DOHH2 (cell line): ENCODE measurements around the gene SUPT6H.

Source experiments
- H3F3A ChIP-seq: fragments of 200-600 bp; sonication (generic), shearing (Covaris generic); 2 replicates; pipeline ENCODE4 v1.6.0; 2016; ENCODE audit warnings: antibody characterized with exemption, mild to moderate bottlenecking; ENCODE audit not compliant: control insufficient read depth, insufficient read depth
- H3K27ac ChIP-seq: fragments of 200-600 bp; sonication (generic); 2 replicates; pipeline ENCODE4 v1.5.1; 2014; ENCODE audit warnings: low read depth, mild to moderate bottlenecking, low read length, moderate library complexity
- H3K27me3 ChIP-seq: fragments of 200-600 bp; sonication (generic); 2 replicates; pipeline ENCODE4 v1.6.1; 2014; ENCODE audit warnings: mild to moderate bottlenecking, low read length, mixed read lengths; ENCODE audit not compliant: control insufficient read depth
- H3K36me3 ChIP-seq: fragments of 200-600 bp; sonication (generic); 2 replicates; pipeline ENCODE4 v1.6.1; 2014; ENCODE audit warnings: mild to moderate bottlenecking, low read length, moderate library complexity, mixed read lengths; ENCODE audit not compliant: control insufficient read depth
- H3K4me1 ChIP-seq: fragments of 200-600 bp; sonication (generic); 2 replicates; pipeline ENCODE4 v1.6.1; 2014; ENCODE audit warnings: mild to moderate bottlenecking, low read length, mixed read lengths; ENCODE audit not compliant: control insufficient read depth
- H3K4me2 ChIP-seq: fragments of 200-600 bp; sonication (generic); 2 replicates; pipeline ENCODE4 v1.6.0; 2014; ENCODE audit warnings: mild to moderate bottlenecking, low read length, moderate library complexity
- H3K4me3 ChIP-seq: fragments of 200-600 bp; sonication (generic); 2 replicates; pipeline ENCODE4 v1.5.1; 2014; ENCODE audit warnings: mild to moderate bottlenecking, low read length, mixed read lengths
- H3K79me2 ChIP-seq: fragments of 200-600 bp; sonication (generic); 2 replicates; pipeline ENCODE4 v1.6.1; 2014; ENCODE audit warnings: mild to moderate bottlenecking, low read length, mixed read lengths; ENCODE audit not compliant: control insufficient read depth
- H3K9me2 ChIP-seq: fragments of 200-600 bp; sonication (generic); replicated peaks from 2 replicates; pipeline ENCODE4 v1.6.1; 2014; ENCODE audit warnings: mild to moderate bottlenecking, low read length, mixed read lengths; ENCODE audit not compliant: control insufficient read depth
- H3K9me3 ChIP-seq: fragments of 200-600 bp; sonication (generic); 2 replicates; pipeline ENCODE4 v1.6.1; 2014; ENCODE audit warnings: antibody characterized with exemption, low read length, mixed read lengths; ENCODE audit not compliant: control insufficient read depth, insufficient read depth
- H4K20me1 ChIP-seq: fragments of 200-600 bp; sonication (generic); 2 replicates; pipeline ENCODE4 v1.6.0; 2014; ENCODE audit warnings: low read depth, mild to moderate bottlenecking, antibody characterized with exemption, low read length, moderate library complexity; ENCODE audit not compliant: control insufficient read depth, insufficient read depth
- EZH2phosphoT487 ChIP-seq: fragments of 200-600 bp; sonication (generic); IDR thresholded peaks from 2 replicates; pipeline ENCODE4 v1.6.1; 2017; ENCODE audit warnings: borderline replicate concordance, mild to moderate bottlenecking, antibody characterized with exemption, low read length, moderate library complexity, mixed read lengths
- TF ChIP-seq, protein P1 (sequence below): fragments of 200-600 bp; sonication (generic); IDR thresholded peaks from one replicate; pipeline ENCODE4 v1.5.1; 2014; ENCODE audit warnings: antibody characterized with exemption, mild to moderate bottlenecking, low read depth, low read length; ENCODE audit not compliant: poor library complexity, severe bottlenecking

Gene SUPT6H

DNA sequence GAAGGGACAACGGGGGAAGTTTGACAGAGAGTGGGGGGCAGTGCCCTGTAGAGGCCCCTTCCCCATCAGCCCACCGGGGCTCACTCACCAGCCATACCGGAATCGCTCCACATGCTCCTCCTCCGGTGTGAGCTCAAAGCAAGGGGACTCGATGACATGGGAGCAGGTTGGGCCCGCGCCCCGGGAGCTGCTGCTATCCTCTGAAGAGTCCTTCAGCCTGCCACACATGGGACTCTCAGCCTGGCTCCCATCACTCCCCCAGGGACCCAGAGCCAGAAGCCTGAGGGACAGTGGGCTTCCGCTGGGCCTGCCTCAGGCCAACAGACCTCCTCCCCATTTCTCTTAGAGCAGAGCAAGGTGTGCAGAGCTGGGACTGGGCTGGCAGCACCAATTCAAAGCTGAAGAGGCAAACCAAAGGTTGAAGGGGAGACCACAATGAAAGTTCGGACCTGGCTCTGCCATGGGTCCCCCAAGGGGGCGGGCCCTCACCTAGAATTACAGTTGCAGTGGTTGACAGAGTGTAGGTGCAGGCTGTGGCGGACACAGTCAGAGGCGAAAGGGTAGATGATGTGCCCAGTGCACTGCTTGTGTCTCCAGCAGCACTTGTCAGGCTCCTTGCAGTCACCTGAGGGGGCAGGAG, 42.3 kb downstream of the SUPT6H start:
- Histone ChIP-seq H3K4me1 (no peaks in the 10 kb centered on the region), H3K9me3 (no peaks in the 10 kb centered on the region), H4K20me1 (no peaks in the 10 kb centered on the region), H3K27me3 (no peaks in the 10 kb centered on the region), H3K9me2 (no peaks in the 10 kb centered on the region), H3K4me2 (no peak overlapping the region), H3K79me2 (no peaks in the 10 kb centered on the region), H3F3A (peaks cover 10% of the 10 kb centered on the region), H3K27ac (no peak overlapping the region), H3K4me3 (no peak overlapping the region), H3K36me3 (peaks cover 57% of the 10 kb centered on the region)
- TF ChIP-seq, protein P1, sequence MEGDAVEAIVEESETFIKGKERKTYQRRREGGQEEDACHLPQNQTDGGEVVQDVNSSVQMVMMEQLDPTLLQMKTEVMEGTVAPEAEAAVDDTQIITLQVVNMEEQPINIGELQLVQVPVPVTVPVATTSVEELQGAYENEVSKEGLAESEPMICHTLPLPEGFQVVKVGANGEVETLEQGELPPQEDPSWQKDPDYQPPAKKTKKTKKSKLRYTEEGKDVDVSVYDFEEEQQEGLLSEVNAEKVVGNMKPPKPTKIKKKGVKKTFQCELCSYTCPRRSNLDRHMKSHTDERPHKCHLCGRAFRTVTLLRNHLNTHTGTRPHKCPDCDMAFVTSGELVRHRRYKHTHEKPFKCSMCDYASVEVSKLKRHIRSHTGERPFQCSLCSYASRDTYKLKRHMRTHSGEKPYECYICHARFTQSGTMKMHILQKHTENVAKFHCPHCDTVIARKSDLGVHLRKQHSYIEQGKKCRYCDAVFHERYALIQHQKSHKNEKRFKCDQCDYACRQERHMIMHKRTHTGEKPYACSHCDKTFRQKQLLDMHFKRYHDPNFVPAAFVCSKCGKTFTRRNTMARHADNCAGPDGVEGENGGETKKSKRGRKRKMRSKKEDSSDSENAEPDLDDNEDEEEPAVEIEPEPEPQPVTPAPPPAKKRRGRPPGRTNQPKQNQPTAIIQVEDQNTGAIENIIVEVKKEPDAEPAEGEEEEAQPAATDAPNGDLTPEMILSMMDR = no peak
- no peak for TF ChIP-seq EZH2phosphoT487

DNA sequence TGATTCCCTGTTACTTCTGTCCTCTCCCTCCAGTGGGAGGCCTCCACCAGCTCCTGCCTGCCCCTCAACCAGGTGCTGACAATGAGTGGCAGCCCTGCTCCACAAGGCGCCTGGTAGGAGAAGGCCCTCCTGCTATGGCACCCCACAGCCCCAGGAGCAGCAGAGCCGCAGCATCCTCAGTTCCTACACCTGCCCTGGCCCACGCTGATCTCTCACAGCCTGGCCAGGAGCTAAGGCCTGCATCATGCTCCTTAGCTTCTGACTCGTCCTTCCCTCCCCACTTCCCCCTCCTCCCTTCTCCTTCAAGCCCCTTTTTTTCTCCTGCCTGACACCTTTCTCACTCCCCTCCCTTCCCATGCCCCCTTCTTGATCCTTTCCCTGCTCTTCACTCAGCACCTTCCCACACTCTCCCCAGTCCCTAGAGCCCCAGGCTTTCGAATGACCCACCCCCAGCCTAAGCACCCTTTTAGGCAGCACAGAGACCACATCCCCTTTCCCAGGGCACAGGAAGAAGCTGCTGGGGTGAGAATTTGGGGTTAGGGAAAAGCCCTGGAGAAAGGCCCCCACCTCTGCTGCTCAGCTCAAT, 43.2 kb downstream of the SUPT6H start:
- H3K27me3 ChIP-seq = no peaks in the 10 kb centered on the region
- H3K27ac ChIP-seq = no peak overlapping the region
- no peaks in the 10 kb centered on the region for H4K20me1 ChIP-seq
- H3K36me3 ChIP-seq = peaks cover 49% of the 10 kb centered on the region
- peaks cover 10% of the 10 kb centered on the region for H3F3A ChIP-seq
- H3K4me3 ChIP-seq = no peak overlapping the region
- 0 out of 2 replicates have a peak, but pooled peaks cover 4% of the 10 kb centered on the region for H3K79me2 ChIP-seq
- H3K4me1 ChIP-seq = peaks cover 5% of the 10 kb centered on the region
- no peak for TF ChIP-seq EZH2phosphoT487
- TF ChIP-seq, protein P1 = no peak
- no peaks in the 10 kb centered on the region for H3K9me2 ChIP-seq
- H3K9me3 ChIP-seq = no peaks in the 10 kb centered on the region
- H3K4me2 ChIP-seq = no peak overlapping the region

- Histone ChIP-seq H3K27ac (no peak overlapping the region), H4K20me1 (no peaks in the 10 kb centered on the region), H3K4me1 (peaks cover 10% of the 10 kb centered on the region), H3K4me3 (no peak overlapping the region), H3K9me3 (no peaks in the 10 kb centered on the region), H3K27me3 (no peaks in the 10 kb centered on the region), H3K9me2 (no peaks in the 10 kb centered on the region), H3F3A (peaks cover 10% of the 10 kb centered on the region), H3K36me3 (peaks cover 42% of the 10 kb centered on the region), H3K79me2 (peaks cover 9% of the 10 kb centered on the region), H3K4me2 (no peak overlapping the region)
- TF ChIP-seq, protein P1 = no peak
- TF ChIP-seq EZH2phosphoT487 = no peak
Measured at GRCh38 chr17:28705728-28706334, 43.8 kb downstream of the SUPT6H start.
